Measurements from ENCODE around the gene RAB11FIP4. TPM values are rescaled to one million over a fixed set of nuclear protein-coding genes. Genes with fewer than 3 reads are reported as not detected.

RAB11FIP4 gene
- total and polyA plus RNA-seq, 2 donors (not counting 1 experiment from before 2014, with no cell fraction given) = 17.0 to 70.5 TPM

GRCh38 chr17:31583772-31584356, 192.4 kb downstream of the RAB11FIP4 start:
- Histone ChIP-seq H3K4me2 (replicated peaks; ENCODE audit: low read depth, low read length, poor library complexity, severe bottlenecking) (no peak overlapping the region), H3K9ac (ENCODE audit: low read length) (no peak overlapping the region), H3K27me3 (replicated peaks in 1 of 4; ENCODE audit: control extremely low read depth in 1 of 4, control insufficient read depth in 3 of 4, insufficient read depth in 4 of 4, low read length in 3 of 4) (no peaks in the 10 kb centered on the region), H4K20me1 (ENCODE audit: control insufficient read depth, insufficient read depth, low read length, poor library complexity, severe bottlenecking) (no peaks in the 10 kb centered on the region), H3K9me3 (ENCODE audit: control extremely low read depth in 1 of 3, control insufficient read depth in 2 of 3, insufficient read depth in 1 of 3, low read length in 2 of 3) (peaks cover 0 to 3% (median 0%) of the 10 kb centered on the region in 3 donors), H2AFZ (ENCODE audit: insufficient read depth, low read depth, low read length, poor library complexity, severe bottlenecking) (no peak overlapping the region), H3K79me2 (ENCODE audit: control insufficient read depth, insufficient read depth, low read length) (no peaks in the 10 kb centered on the region), H3K27ac (ENCODE audit: low read length in 2 of 2) (no peak overlapping the region), H3K36me3 (replicated peaks in 1 of 2; ENCODE audit: control extremely low read depth in 1 of 2, control insufficient read depth in 1 of 2, extremely low read depth in 1 of 2, insufficient read depth in 2 of 2, low read length in 1 of 2) (no peaks in the 10 kb centered on the region), H3K4me1 (ENCODE audit: control insufficient read depth in 2 of 2, insufficient read depth in 2 of 2, low read length in 2 of 2) (peaks cover 10 to 16% of the 10 kb centered on the region in 2 donors), H3K4me3 (ENCODE audit: control extremely low read depth in 1 of 5, extremely low read depth in 1 of 5, insufficient read depth in 1 of 5, low read depth in 2 of 5, low read length in 4 of 5) (no peak overlapping the region)
- Mint-ChIP-seq H3K4me3 (no peak overlapping the region), H3K4me1 (peaks cover 15% of the 10 kb centered on the region), H3K27ac (no peak overlapping the region), H3K9me3 (ENCODE audit: insufficient read depth) (no peaks in the 10 kb centered on the region), H3K27me3 (no peaks in the 10 kb centered on the region)
- POLR2A ChIA-PET = no interaction called here
- CTCF ChIA-PET = interaction anchor here (0.8 kb wide), 1 partner anchor 50 kb away, joined by 3 read pairs; no protein-coding TSS in a partner anchor
- 100% methylated on average over 1 of the region's 7 CpGs for WGBS (ENCODE audit: insufficient coverage)
- ATAC-seq (ENCODE audit: low read depth) (no peak), DNase-seq (no peak)
- intact Hi-C loops (cut with micrococcal nuclease) = no loop called here
- TF ChIP-seq EZH2 (IDR thresholded peaks at IDR 0.05; ENCODE audit: borderline replicate concordance, insufficient read depth, low read depth, low read length, poor library complexity, severe bottlenecking) = no peak
- TF ChIP-seq, protein P1, sequence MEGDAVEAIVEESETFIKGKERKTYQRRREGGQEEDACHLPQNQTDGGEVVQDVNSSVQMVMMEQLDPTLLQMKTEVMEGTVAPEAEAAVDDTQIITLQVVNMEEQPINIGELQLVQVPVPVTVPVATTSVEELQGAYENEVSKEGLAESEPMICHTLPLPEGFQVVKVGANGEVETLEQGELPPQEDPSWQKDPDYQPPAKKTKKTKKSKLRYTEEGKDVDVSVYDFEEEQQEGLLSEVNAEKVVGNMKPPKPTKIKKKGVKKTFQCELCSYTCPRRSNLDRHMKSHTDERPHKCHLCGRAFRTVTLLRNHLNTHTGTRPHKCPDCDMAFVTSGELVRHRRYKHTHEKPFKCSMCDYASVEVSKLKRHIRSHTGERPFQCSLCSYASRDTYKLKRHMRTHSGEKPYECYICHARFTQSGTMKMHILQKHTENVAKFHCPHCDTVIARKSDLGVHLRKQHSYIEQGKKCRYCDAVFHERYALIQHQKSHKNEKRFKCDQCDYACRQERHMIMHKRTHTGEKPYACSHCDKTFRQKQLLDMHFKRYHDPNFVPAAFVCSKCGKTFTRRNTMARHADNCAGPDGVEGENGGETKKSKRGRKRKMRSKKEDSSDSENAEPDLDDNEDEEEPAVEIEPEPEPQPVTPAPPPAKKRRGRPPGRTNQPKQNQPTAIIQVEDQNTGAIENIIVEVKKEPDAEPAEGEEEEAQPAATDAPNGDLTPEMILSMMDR (IDR thresholded peaks at IDR 0.05) = no peak

DNA sequence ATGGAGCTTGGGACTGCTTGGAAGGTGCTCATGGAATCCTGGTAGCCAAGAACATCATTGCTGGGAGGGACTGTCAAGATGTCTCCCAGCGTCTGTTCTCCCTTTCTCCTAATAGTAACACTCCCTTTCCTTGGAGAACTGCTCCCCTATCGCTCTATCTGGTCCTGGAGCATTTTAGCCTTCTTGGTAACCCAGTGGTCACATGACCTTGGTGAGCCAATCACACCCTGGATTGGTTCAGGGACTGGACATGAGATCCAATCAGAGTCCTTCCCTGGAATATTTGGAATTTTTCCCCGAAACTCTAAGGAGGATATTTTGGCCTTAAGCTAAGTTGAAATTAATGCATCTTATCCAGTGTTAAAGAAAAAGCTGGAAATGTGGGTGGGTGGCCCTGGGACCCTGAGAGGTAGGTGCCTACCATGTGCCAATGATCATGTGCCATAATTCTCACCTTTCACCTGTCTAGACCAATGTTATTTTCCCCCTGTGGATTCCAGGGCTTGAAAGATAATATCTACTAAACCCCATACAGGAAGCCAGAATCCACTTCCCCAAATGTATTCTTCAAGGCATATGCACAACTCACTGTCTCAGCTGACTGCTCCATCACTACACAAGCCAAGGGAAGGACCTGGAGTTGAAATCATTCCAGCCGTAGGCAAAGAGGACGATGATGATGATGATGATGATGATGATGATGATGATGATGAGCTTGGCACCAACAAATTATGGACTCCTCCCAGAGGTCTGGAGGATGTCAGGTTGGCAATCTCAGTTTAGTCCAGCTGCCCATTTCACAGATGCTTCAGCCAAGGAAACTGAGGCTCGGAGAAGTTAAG, 193.2 kb downstream of the RAB11FIP4 start:
- WGBS (ENCODE audit: insufficient coverage) = 98% methylated on average over 4 of the region's 6 CpGs
- no peak overlapping the region for H3K9ac ChIP-seq (ENCODE audit: low read length)
- H3K4me2 ChIP-seq (replicated peaks; ENCODE audit: low read depth, low read length, poor library complexity, severe bottlenecking) = no peak overlapping the region
- Mint-ChIP-seq H3K4me3 (no peak overlapping the region), H3K9me3 (ENCODE audit: insufficient read depth) (no peaks in the 10 kb centered on the region), H3K27ac (no peak overlapping the region), H3K27me3 (no peaks in the 10 kb centered on the region), H3K4me1 (peaks cover 15% of the 10 kb centered on the region)
- no peak for ATAC-seq (ENCODE audit: low read depth)
- TF ChIP-seq, protein P1 (IDR thresholded peaks at IDR 0.05) = no peak
- no peak for TF ChIP-seq EZH2 (IDR thresholded peaks at IDR 0.05; ENCODE audit: borderline replicate concordance, insufficient read depth, low read depth, low read length, poor library complexity, severe bottlenecking)
- CTCF ChIA-PET = interaction anchor here (0.8 kb wide), 1 partner anchor 51 kb away, joined by 3 read pairs; no protein-coding TSS in a partner anchor
- no peaks in the 10 kb centered on the region for H3K36me3 ChIP-seq (replicated peaks in 1 of 2; ENCODE audit: control extremely low read depth in 1 of 2, control insufficient read depth in 1 of 2, extremely low read depth in 1 of 2, insufficient read depth in 2 of 2, low read length in 1 of 2)
- intact Hi-C loops (cut with micrococcal nuclease) = no loop called here
- DNase-seq = no peak
- peaks cover 0 to 3% (median 0%) of the 10 kb centered on the region in 3 donors for H3K9me3 ChIP-seq (ENCODE audit: control extremely low read depth in 1 of 3, control insufficient read depth in 2 of 3, insufficient read depth in 1 of 3, low read length in 2 of 3)
- POLR2A ChIA-PET = no interaction called here
- H3K27ac ChIP-seq (ENCODE audit: low read length in 2 of 2) = no peak overlapping the region
- H4K20me1 ChIP-seq (ENCODE audit: control insufficient read depth, insufficient read depth, low read length, poor library complexity, severe bottlenecking) = no peaks in the 10 kb centered on the region
- no peaks in the 10 kb centered on the region for H3K27me3 ChIP-seq (replicated peaks in 1 of 4; ENCODE audit: control extremely low read depth in 1 of 4, control insufficient read depth in 3 of 4, insufficient read depth in 4 of 4, low read length in 3 of 4)
- no peak overlapping the region for H2AFZ ChIP-seq (ENCODE audit: insufficient read depth, low read depth, low read length, poor library complexity, severe bottlenecking)
- H3K79me2 ChIP-seq (ENCODE audit: control insufficient read depth, insufficient read depth, low read length) = no peaks in the 10 kb centered on the region
- peaks cover 10 to 16% of the 10 kb centered on the region in 2 donors for H3K4me1 ChIP-seq (ENCODE audit: control insufficient read depth in 2 of 2, insufficient read depth in 2 of 2, low read length in 2 of 2)
- H3K4me3 ChIP-seq (ENCODE audit: control extremely low read depth in 1 of 5, extremely low read depth in 1 of 5, insufficient read depth in 1 of 5, low read depth in 2 of 5, low read length in 4 of 5) = no peak overlapping the region
